Psoas muscle (tissue), 8 donors: Measurements from ENCODE around the gene FAM168B. TPM values are rescaled to one million over a fixed set of nuclear protein-coding genes. Genes with fewer than 3 reads are reported as not detected.

Experiments used
- ATAC-seq, 4 donors: fragments of 200-7000 bp; cut with Tn5 transposase; one replicate each; pipeline ENCODE4 v1.9.1; 2020; ENCODE audit warnings: moderate library complexity in 3 of 4, mild to moderate bottlenecking in 2 of 4
- DNase-seq, 2 donors: peaks; one replicate each; pipeline ENCODE4 v3.0.0-alpha.2; 2020
- H3K27ac ChIP-seq: fragments of 200-600 bp; one replicate; pipeline ENCODE4 v1.8.0; 2022
- H3K27me3 ChIP-seq, 3 donors: fragments of 200-600 bp in 1 of 3; one replicate each; pipeline versions ENCODE4 v1.6.1 to v1.8.0; 2013 to 2022; ENCODE audit warnings: low read length in 2 of 3, mild to moderate bottlenecking in 2 of 3, moderate library complexity in 1 of 3; ENCODE audit not compliant: insufficient read depth in 3 of 3
- H3K36me3 ChIP-seq, 2 donors: fragments of 200-600 bp in 1 of 2; one replicate each; pipeline versions ENCODE4 v1.6.1 to v1.8.0; 2013 to 2022; ENCODE audit warnings: low read depth in 1 of 2, mild to moderate bottlenecking in 1 of 2, moderate library complexity in 1 of 2; ENCODE audit not compliant: insufficient read depth in 1 of 2
- H3K4me1 ChIP-seq: fragments of 200-600 bp; one replicate; pipeline ENCODE4 v1.8.0; 2022
- H3K4me3 ChIP-seq: fragments of 200-600 bp; one replicate; pipeline ENCODE4 v1.8.0; 2022; ENCODE audit warnings: mild to moderate bottlenecking
- H3K9me3 ChIP-seq: fragments of 200-600 bp; one replicate; pipeline ENCODE4 v1.8.0; 2022
- WGBS, 3 donors: extraction: QIAGEN DNeasy Blood & Tissue Kit; methylation state at CpG; one replicate each; pipeline versions ENCODE4 v1.1.6 to v1.1.7; 2013; 5-methylcytosine and 5-hydroxymethylcytosine counted together
- intact Hi-C, 2 donors: fragments of 100-400 bp; cut with DNase I; formaldehyde crosslinking; loops; one replicate each; pipeline versions ENCODE4 v1.11.0 to v1.14.2; 2022
- polyA plus RNA-seq, 3 donors: library from polyadenylated mRNA; stranded (reverse); fragments of 200-250 nt; gene quantifications; one replicate each; pipeline ENCODE4 v1.2.3, GENCODE V29; 2013
- total RNA-seq, 4 donors: library from RNA; stranded (reverse); fragmentation: NEBNext Ultra II Directional in 2 of 4; extraction: Animal tissue kit (Norgen Biotek cat#: 25700) in 2 of 4; gene quantifications; one replicate each; pipeline versions ENCODE4 v1.2.1 to v1.2.4, GENCODE V29; 2021 to 2023
- TF ChIP-seq, protein P1 (sequence below): fragments of 200-600 bp; IDR thresholded peaks from one replicate; pipeline ENCODE4 v1.8.0; 2022; ENCODE audit warnings: antibody characterized with exemption
- donor health status: healthy with polysubstance abuse.
- donor health status: DM: no; HTN: no; CAD: no; lungs with moderate emphysema.
- donor health status: Bipolar disorder and iron deficiency.
- donor health status: healthy.
- donor health status: DM: yes; HTN: yes; CAD: no.
- donor health status: DM: no; HTN: no; CAD: no.
- donor health status: DM: no; HTN: no; CAD: no.
- donor health status: DM: yes; HTN: yes; CAD: no.

FAM168B gene
- total and polyA plus RNA-seq, 7 donors = 39.2 to 155 (median 98.8) TPM

DNA sequence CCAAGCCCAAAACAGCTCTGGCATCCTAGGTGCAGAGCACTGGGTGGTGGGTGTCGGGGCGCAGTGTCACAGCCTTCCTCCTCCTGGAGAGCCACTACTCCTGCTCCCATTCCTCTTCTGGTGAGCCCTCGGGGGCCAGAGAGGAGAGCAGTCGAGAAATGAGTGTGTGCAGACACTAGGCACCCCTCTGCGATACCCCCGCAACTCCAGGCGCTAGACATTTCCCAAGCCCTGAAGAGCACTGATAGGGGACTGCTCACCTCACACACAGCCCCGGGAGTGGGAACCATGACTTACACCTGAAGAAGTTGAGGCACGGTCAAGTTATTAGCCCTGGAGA is 54.2 kb downstream of the FAM168B start:
- no peak for ATAC-seq
- intact Hi-C loops = no loop called here
- Histone ChIP-seq H3K4me3 (no peak overlapping the region), H3K36me3 (peaks cover 0 to 2% of the 10 kb centered on the region in 2 donors), H3K4me1 (peaks cover 5% of the 10 kb centered on the region), H3K9me3 (no peaks in the 10 kb centered on the region), H3K27me3 (peaks cover 0 to 3% (median 0%) of the 10 kb centered on the region in 3 donors), H3K27ac (no peak overlapping the region)
- TF ChIP-seq, protein P1, sequence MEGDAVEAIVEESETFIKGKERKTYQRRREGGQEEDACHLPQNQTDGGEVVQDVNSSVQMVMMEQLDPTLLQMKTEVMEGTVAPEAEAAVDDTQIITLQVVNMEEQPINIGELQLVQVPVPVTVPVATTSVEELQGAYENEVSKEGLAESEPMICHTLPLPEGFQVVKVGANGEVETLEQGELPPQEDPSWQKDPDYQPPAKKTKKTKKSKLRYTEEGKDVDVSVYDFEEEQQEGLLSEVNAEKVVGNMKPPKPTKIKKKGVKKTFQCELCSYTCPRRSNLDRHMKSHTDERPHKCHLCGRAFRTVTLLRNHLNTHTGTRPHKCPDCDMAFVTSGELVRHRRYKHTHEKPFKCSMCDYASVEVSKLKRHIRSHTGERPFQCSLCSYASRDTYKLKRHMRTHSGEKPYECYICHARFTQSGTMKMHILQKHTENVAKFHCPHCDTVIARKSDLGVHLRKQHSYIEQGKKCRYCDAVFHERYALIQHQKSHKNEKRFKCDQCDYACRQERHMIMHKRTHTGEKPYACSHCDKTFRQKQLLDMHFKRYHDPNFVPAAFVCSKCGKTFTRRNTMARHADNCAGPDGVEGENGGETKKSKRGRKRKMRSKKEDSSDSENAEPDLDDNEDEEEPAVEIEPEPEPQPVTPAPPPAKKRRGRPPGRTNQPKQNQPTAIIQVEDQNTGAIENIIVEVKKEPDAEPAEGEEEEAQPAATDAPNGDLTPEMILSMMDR = no peak
- no peak for DNase-seq
- 93 to 97% (median 94%) methylated on average over 9 of the region's 9 CpGs for WGBS, 3 donors

DNA sequence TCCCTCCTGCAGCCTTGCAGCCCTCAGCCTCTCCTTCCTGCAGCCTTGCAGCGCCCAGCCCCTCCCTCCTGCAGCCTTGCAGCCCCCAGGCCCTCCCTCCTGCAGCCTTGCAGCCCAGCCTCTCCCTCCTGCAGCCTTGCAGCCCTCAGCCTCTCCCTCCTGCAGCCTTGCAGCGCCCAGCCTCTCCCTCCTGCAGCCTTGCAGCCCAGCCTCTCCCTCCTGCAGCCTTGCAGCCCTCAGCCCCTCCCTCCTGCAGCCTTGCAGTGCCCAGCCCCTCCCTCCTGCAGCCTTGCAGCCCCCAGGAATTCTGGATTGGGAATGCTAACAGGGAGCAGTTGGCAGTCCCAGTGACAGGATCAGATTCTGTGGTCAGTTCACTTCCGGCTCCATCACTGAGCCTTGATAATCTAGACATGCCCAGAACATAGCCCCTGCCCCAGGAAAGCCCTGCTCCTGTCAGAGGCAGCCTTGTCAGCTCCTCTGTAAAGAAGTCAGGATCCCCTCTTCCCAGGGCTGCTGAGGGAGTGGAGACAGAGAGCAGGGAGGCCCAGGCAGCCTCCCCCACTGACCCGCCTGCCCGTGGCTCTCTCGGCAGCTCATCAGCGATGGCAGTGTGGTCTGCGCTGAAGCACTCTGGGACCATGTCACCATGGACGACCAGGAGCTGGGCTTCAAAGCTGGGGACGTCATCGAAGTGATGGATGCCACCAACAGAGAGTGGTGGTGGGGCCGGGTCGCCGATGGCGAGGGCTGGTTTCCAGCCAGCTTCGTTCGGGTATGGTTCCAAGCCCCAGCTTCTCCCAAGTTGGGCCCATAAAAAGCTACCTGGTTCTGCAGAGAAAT is 54.8 kb downstream of the FAM168B start:
- Histone ChIP-seq H3K27me3 (peaks cover 0 to 3% (median 0%) of the 10 kb centered on the region in 3 donors), H3K4me3 (no peak overlapping the region), H3K36me3 (peaks cover 0 to 2% of the 10 kb centered on the region in 2 donors), H3K27ac (no peak overlapping the region), H3K9me3 (no peaks in the 10 kb centered on the region), H3K4me1 (peaks cover 5% of the 10 kb centered on the region)
- ATAC-seq (no peak), DNase-seq (no peak)
- WGBS, 3 donors = 90 to 93% (median 91%) methylated on average over 17 of the region's 17 CpGs
- TF ChIP-seq, protein P1 = no peak
- intact Hi-C loops = no loop called here

DNA sequence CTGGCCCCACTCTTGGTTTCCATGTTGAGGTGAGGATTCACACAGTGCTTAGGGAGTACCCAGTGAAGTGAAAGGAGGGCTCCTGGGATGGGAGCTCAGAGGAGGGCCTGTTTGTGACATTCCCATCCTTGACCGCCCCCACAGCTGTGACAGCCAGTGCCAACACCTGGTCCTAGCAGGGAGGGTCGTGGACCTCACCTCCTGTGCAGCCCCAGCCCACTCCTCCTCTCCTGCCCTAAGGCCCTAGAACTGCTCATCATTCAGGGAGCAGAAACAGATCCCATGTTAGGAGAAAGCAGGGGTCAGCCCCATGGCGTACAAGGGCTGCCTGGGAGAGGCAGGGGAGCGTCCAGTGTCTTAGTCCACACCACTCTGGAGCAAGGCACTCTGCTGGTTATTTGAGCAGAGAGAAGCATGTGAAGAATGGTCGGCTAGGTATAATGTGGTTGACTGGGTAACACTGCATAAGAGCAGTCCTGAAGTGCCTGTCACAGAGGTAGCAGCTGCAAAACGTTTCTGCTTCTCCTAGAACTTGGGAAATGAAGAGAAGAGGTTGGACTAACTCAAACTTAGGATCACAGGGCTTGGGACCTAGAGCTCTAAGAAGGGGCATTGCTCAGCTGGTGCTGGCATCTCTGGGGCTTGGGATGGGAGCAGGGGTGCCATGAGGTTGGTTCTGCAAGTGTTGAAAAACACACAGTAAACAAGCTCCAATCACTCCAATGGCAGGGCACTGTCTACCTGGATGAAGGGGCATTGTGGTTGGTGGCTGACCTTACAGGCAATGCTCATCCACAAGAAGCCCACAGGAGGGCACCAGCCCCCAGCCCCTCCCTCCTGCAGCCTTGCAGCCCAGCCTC is 55.6 kb downstream of the FAM168B start:
- no peak overlapping the region for H3K27ac ChIP-seq
- peaks cover 0 to 2% of the 10 kb centered on the region in 2 donors for H3K36me3 ChIP-seq
- H3K4me1 ChIP-seq = peaks cover 5% of the 10 kb centered on the region
- intact Hi-C loops = no loop called here
- peaks cover 0 to 3% (median 0%) of the 10 kb centered on the region in 3 donors for H3K27me3 ChIP-seq
- no peak for DNase-seq
- H3K9me3 ChIP-seq = no peaks in the 10 kb centered on the region
- ATAC-seq = peak in 3 of 4 donors; percentile 18 to 57 (median 19)
- 37 to 70% (median 46%) methylated on average over 6 of the region's 6 CpGs for WGBS, 3 donors
- TF ChIP-seq, protein P1 = no peak
- H3K4me3 ChIP-seq = no peak overlapping the region

DNA sequence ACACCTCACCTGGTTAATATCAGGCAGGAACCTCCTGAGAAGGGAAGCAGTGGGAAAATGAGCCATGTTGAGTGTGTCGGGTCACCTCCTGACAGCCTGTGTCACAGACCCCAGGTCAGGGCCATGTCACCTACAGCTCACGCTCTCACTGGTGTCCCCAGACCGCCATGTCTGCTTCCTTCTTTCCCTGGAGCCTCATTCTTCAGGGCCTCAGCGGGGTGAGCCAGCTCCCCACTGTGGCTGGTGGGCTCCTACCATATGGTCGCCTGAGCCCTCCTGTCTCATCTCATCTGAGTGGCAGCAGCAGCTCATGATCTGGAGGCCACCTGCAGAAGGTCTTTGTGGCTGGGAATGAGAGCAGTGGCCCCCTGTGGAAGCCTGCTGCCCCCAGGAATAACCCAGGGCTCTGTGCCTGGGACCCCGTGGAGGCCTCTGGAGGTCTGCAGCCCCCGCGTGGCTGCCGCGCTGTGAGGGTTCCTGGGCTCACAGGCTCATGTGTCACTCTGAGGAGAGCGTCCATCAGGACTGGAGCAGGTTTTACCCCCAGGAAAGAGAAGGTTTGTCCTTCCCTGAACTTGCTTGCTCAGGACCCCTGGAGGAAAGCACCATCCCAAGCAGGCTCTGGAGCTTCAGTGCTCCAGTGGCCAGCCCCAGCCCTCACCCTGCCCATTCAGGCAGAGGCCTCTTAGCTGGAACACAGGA is 56.4 kb downstream of the FAM168B start:
- intact Hi-C loops = no loop called here
- no peak overlapping the region for H3K4me3 ChIP-seq
- TF ChIP-seq, protein P1 = no peak
- H3K9me3 ChIP-seq = no peaks in the 10 kb centered on the region
- no peak overlapping the region for H3K27ac ChIP-seq
- peaks cover 5% of the 10 kb centered on the region for H3K4me1 ChIP-seq
- DNase-seq (no peak), ATAC-seq (no peak)
- 89 to 94% (median 94%) methylated on average over 11 of the region's 11 CpGs for WGBS, 3 donors
- peaks cover 0 to 3% (median 0%) of the 10 kb centered on the region in 3 donors for H3K27me3 ChIP-seq
- H3K36me3 ChIP-seq = peaks cover 0 to 2% of the 10 kb centered on the region in 2 donors
